Muscle layer of colon (tissue), 2 donors: ENCODE results near the gene APOE.

Experiments used
- H3K27ac ChIP-seq: one replicate; pipeline ENCODE4 v1.7.0; 2013; ENCODE audit warnings: low read depth, mild to moderate bottlenecking, low read length, moderate library complexity
- H3K27me3 ChIP-seq, 2 donors: one replicate each; pipeline ENCODE4 v1.7.0; 2013; ENCODE audit warnings: low read length in 2 of 2, mild to moderate bottlenecking in 2 of 2; ENCODE audit not compliant: insufficient read depth in 2 of 2, control insufficient read depth in 1 of 2
- H3K36me3 ChIP-seq: one replicate; pipeline ENCODE4 v1.7.0; 2013; ENCODE audit warnings: mild to moderate bottlenecking, low read length; ENCODE audit not compliant: insufficient read depth
- H3K4me1 ChIP-seq: one replicate; pipeline ENCODE4 v1.7.0; 2013; ENCODE audit warnings: mild to moderate bottlenecking, low read length; ENCODE audit not compliant: insufficient read depth
- H3K4me3 ChIP-seq, 2 donors: one replicate each; pipeline ENCODE4 v1.7.0; 2013; ENCODE audit warnings: low read length in 2 of 2, low read depth in 1 of 2, mild to moderate bottlenecking in 1 of 2, moderate library complexity in 1 of 2
- H3K9ac ChIP-seq: one replicate; pipeline ENCODE4 v1.7.0; 2013; ENCODE audit warnings: low read length
- H3K9me3 ChIP-seq: one replicate; pipeline ENCODE4 v1.7.0; 2013; ENCODE audit warnings: mild to moderate bottlenecking, low read length
- donor health status: abdominal sarcoma.
- donor health status: Adenocarcinoma of cecum.

Gene APOE

GRCh38 chr19:44943801-44944249 is 38.2 kb downstream of the APOE start:
- Histone ChIP-seq H3K4me1 (no peaks in the 10 kb centered on the region), H3K27me3 (no peaks in the 10 kb centered on the region), H3K36me3 (no peaks in the 10 kb centered on the region), H3K9me3 (no peaks in the 10 kb centered on the region), H3K9ac (no peak overlapping the region), H3K27ac (no peak overlapping the region), H3K4me3 (no peak overlapping the region)

DNA sequence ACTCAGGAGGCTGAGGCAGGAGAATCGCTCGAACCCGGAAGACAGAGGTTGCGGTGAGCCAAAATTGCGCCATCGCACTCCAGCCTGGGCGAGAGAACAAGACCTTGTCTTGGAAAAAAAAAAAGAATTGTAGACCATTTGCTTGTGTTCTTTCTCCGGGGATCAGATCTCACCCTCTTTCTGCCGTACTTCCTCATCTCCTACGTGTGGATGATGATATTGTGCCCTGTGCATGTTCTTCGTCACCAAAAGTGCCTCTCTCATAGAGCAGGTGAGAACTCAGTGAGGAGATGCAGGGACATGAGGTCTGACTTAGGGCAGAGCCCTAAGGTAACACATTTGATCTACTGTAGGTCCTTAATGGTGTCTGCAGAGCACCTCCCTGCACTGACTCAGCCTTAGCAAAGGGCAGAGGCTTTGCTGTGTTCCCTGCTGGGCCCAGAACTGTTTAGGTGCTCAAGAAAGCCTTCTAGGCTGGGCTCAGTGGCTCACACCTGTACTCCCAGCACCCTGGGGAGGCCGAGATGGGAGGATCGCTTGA is 41.5 kb downstream of the APOE start:
- no peaks in the 10 kb centered on the region for H3K27me3 ChIP-seq
- H3K9me3 ChIP-seq: no peaks in the 10 kb centered on the region
- no peak overlapping the region for H3K27ac ChIP-seq
- H3K9ac ChIP-seq: no peak overlapping the region
- no peak overlapping the region for H3K4me3 ChIP-seq
- H3K4me1 ChIP-seq: no peaks in the 10 kb centered on the region
- H3K36me3 ChIP-seq: no peaks in the 10 kb centered on the region

DNA sequence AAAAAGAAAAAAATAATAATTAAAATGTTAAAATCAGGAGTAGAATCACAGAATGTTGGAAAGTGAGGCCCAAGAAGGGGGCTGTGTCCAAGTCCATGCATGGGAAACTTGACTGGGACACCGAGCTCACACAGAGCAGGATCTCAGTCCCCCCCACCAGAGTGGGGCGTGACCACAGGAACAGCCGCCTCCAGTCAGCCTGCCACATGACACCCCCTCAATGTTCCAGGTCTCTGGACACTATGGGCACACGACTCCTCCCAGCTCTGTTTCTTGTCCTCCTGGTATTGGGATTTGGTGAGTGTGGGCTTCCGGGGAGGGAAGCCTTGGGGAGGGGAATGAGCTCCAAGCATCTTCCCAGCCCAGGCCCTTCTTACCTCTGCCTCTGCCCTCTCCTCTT is 42.6 kb downstream of the APOE start:
- Histone ChIP-seq H3K36me3 (no peaks in the 10 kb centered on the region), H3K4me1 (peaks cover 3% of the 10 kb centered on the region), H3K9me3 (no peaks in the 10 kb centered on the region), H3K27me3 (no peaks in the 10 kb centered on the region), H3K27ac (no peak overlapping the region), H3K4me3 (no peak overlapping the region), H3K9ac (no peak overlapping the region)

- H3K9ac ChIP-seq: no peak overlapping the region
- no peak overlapping the region for H3K27ac ChIP-seq
- no peaks in the 10 kb centered on the region for H3K9me3 ChIP-seq
- H3K27me3 ChIP-seq: no peaks in the 10 kb centered on the region
- H3K36me3 ChIP-seq: no peaks in the 10 kb centered on the region
- H3K4me3 ChIP-seq: no peak overlapping the region
- peaks cover 9% of the 10 kb centered on the region for H3K4me1 ChIP-seq
These were observed 43.3 kb downstream of the APOE start for GRCh38 chr19:44948763-44949374.

DNA sequence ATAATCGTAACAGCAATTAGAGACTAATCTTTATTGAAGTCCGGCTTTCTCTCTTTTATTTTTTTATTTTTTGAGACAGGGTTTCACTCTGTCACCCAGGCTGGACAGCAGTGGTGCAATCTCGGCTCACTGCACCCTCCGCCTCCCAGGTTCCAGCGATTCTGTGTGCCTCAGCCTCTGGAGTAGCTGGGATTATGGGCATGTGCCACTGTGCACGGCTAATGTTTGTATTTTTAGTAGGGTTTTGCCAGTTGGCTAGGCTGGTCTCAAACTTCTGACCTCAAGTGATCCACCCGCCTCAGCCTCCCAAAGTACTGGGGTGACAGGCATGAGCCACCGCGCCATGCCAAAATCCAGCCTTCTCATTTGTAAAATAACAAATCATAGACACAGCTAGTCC is 44.0 kb downstream of the APOE start:
- Histone ChIP-seq H3K27ac (no peak overlapping the region), H3K9ac (no peak overlapping the region), H3K4me3 (no peak overlapping the region), H3K27me3 (no peaks in the 10 kb centered on the region), H3K4me1 (peaks cover 14% of the 10 kb centered on the region), H3K9me3 (no peaks in the 10 kb centered on the region), H3K36me3 (no peaks in the 10 kb centered on the region)

GRCh38 chr19:44951179-44952159 is 45.9 kb downstream of the APOE start:
- Histone ChIP-seq H3K4me1 (peaks cover 23% of the 10 kb centered on the region), H3K27me3 (no peaks in the 10 kb centered on the region), H3K9me3 (no peaks in the 10 kb centered on the region), H3K4me3 (no peak overlapping the region), H3K36me3 (no peaks in the 10 kb centered on the region), H3K9ac (no peak overlapping the region), H3K27ac (no peak overlapping the region)

GRCh38 chr19:44954278-44954648 is 48.7 kb downstream of the APOE start:
- Histone ChIP-seq H3K27ac (peak overlapping the region; percentile 93), H3K4me1 (peaks cover 41% of the 10 kb centered on the region)

DNA sequence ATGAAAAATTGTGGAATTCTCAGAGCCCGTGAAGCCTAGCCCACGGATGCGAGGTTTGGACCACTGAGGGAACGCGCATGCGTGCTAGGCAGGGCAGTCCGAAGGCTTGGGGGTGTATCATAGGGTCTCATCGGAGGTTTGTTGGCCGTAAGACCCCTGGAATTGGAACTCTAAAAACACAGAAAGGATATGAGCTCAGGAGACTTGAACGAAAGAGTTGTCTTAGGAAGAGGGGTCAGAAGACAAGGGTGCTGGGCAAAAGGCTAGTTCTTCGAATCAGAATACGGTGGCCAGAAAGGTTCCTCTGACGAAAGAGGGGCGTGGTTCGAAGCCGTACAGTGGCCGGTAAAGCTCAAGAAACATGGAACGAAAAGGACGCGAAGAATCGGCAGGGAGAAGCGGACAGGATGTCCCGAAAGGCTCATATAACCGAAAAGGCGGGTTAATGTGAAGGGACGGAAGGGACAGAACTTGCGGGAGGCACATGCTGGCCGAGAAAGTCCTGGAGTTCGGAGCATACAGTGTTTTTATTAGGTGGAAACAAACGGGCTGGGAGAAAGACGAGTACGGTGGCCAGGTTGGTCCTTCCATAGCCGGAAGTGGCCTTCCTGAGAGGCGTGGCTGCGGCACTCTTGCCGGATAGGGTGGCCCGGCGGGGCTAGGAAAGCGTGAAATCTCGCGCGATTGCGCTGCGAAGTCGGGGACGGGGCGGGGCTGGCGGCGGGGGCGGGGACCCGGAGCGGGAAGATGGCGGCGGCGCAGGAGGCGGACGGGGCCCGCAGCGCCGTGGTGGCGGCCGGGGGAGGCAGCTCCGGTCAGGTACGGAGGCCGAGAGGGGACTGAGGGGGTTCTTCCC is 49.3 kb downstream of the APOE start, which contains the start of gene CLPTM1:
TSS of gene CLPTM1 (plus strand) at position 732 of the 856 bp plus-strand sequence. CDS start at position 748, 16 bp downstream.
- H3K4me1 ChIP-seq: peaks cover 41% of the 10 kb centered on the region
- H3K27me3 ChIP-seq: no peaks in the 10 kb centered on the region
- H3K9ac ChIP-seq: peak within 1 kb of the TSS; percentile 98
- H3K4me3 ChIP-seq: peak within 1 kb of the TSS; percentile 90 to 98
- H3K36me3 ChIP-seq: no peaks in the 10 kb centered on the region
- no peaks in the 10 kb centered on the region for H3K9me3 ChIP-seq
- peak within 1 kb of the TSS; percentile 93 for H3K27ac ChIP-seq

More at GRCh38 chr19:44954278-44954648, 48.7 kb downstream of the APOE start:
- H3K9me3 ChIP-seq: no peaks in the 10 kb centered on the region
- peak overlapping the region; percentile 45 to 98 for H3K4me3 ChIP-seq
- H3K9ac ChIP-seq: peak overlapping the region; percentile 98
- no peaks in the 10 kb centered on the region for H3K27me3 ChIP-seq
- H3K36me3 ChIP-seq: no peaks in the 10 kb centered on the region

GRCh38 chr19:44955505-44956439 is 50.2 kb downstream of the APOE start:
- peak overlapping the region; percentile 83 for H3K27ac ChIP-seq
- H3K9me3 ChIP-seq: no peaks in the 10 kb centered on the region
- no peaks in the 10 kb centered on the region for H3K27me3 ChIP-seq
- H3K9ac ChIP-seq: peak overlapping the region; percentile 98
- H3K4me1 ChIP-seq: peaks cover 41% of the 10 kb centered on the region
- H3K4me3 ChIP-seq: peak overlapping the region; percentile 90 to 98
- no peaks in the 10 kb centered on the region for H3K36me3 ChIP-seq

- H3K9me3 ChIP-seq: no peaks in the 10 kb centered on the region
- no peak overlapping the region for H3K27ac ChIP-seq
- H3K27me3 ChIP-seq: no peaks in the 10 kb centered on the region
- no peak overlapping the region for H3K9ac ChIP-seq
- H3K4me3 ChIP-seq: no peak overlapping the region
- peaks cover 10% of the 10 kb centered on the region for H3K36me3 ChIP-seq
- H3K4me1 ChIP-seq: peaks cover 41% of the 10 kb centered on the region
These were observed 51.9 kb downstream of the APOE start for GRCh38 chr19:44957526-44957925.
